Measurements from ENCODE around the gene CYTL1. TPM values are rescaled to one million over a fixed set of nuclear protein-coding genes. Genes with fewer than 3 reads are reported as not detected.
A peak's percentile ranks its signal among the peaks of the same experiment; 100 is the strongest.

CYTL1 gene
- polyA plus RNA-seq, 2 of the 4 experiments (the other 2 are of a cell fraction) = not detected

- H3K9me3 ChIP-seq = no peaks in the 10 kb centered on the region
- CTCF ChIA-PET = interaction anchor here (1.5 to 1.8 kb wide), 2 partner anchors 17 to 37 kb away, joined by 5 to 7 read pairs; no protein-coding TSS in a partner anchor
- 88% methylated on average over 5 of the region's 5 CpGs for WGBS (ENCODE audit: missing lambda C conversion rate)
- H3K4me1 ChIP-seq = peaks cover 16% of the 10 kb centered on the region
- DNase-seq (ENCODE audit: low read depth in 1 of 2, low spot score in 1 of 2) (no peak), FAIRE-seq (no peak), ATAC-seq (no peak)
- H3K4me2 ChIP-seq = no peak overlapping the region
- no peak overlapping the region for H3K4me3 ChIP-seq
- POLR2A ChIA-PET = no interaction called here
- TF ChIP-seq RAD21 (conservative IDR thresholded peaks at IDR 0.05 in 1 of 2, IDR thresholded peaks at IDR 0.05 in 1 of 2) = no peak
- no peak for TF ChIP-seq POLR2AphosphoS2 (conservative IDR thresholded peaks at IDR 0.05; ENCODE audit: low read length)
- TF ChIP-seq GATA3 (IDR thresholded peaks at IDR 0.05; ENCODE audit: borderline replicate concordance) = no peak
- TF ChIP-seq CHD4 (IDR thresholded peaks at IDR 0.05; ENCODE audit: borderline replicate concordance) = no peak
- no peak for TF ChIP-seq HDAC2 (IDR thresholded peaks at IDR 0.05)
- TF ChIP-seq EHMT2 (IDR thresholded peaks at IDR 0.05; ENCODE audit: low read depth) = no peak
- TF ChIP-seq USF2 (IDR thresholded peaks at IDR 0.05) = no peak
- TF ChIP-seq HOXB13 (CRISPR knock-in tag; IDR thresholded peaks at IDR 0.05; ENCODE audit: low read depth) = no peak
- TF ChIP-seq RCOR1 (IDR thresholded peaks at IDR 0.05; ENCODE audit: low read depth, low read length) = no peak
- TF ChIP-seq BCL3 (IDR thresholded peaks at IDR 0.05) = no peak
- no peak for TF ChIP-seq BHLHE40 (IDR thresholded peaks at IDR 0.05; ENCODE audit: low read depth, low read length)
- no peak for TF ChIP-seq FOSL2 (IDR thresholded peaks at IDR 0.05)
- TF ChIP-seq FOSL2 (CRISPR knock-in tag; IDR thresholded peaks at IDR 0.05) = no peak
- peak overlapping the region in 1 of 2 experiments; percentile 41; a peak in 1 of 6 replicates for H3K27ac ChIP-seq
Measured at GRCh38 chr4:5032813-5033212, 13.6 kb upstream of the CYTL1 start.

- TF ChIP-seq USF2 (IDR thresholded peaks at IDR 0.05) (no peak), EHMT2 (IDR thresholded peaks at IDR 0.05; ENCODE audit: low read depth) (no peak), CHD4 (IDR thresholded peaks at IDR 0.05; ENCODE audit: borderline replicate concordance) (no peak), CTCF (IDR thresholded peaks at IDR 0.05) (no peak), SMC3 (IDR thresholded peaks at IDR 0.05) (no peak), ZFP36 (IDR thresholded peaks at IDR 0.05; ENCODE audit: borderline replicate concordance, partially characterized antibody) (no peak), GATA3 (IDR thresholded peaks at IDR 0.05; ENCODE audit: borderline replicate concordance) (no peak)
- FAIRE-seq = no peak
- 0 out of 3 replicates have a peak, but pooled peaks cover under 1% of the 10 kb centered on the region for H3K4me1 ChIP-seq
- POLR2A ChIA-PET = no interaction called here
- DNase-seq (ENCODE audit: low read depth in 1 of 2, low spot score in 1 of 2) = no peak
- no peak overlapping the region for H3K4me2 ChIP-seq
- no peak overlapping the region for H3K27ac ChIP-seq
- no peaks in the 10 kb centered on the region for H3K9me3 ChIP-seq
- no peak for ATAC-seq
- WGBS (ENCODE audit: missing lambda C conversion rate) = 83% methylated on average over 3 of the region's 3 CpGs
- CTCF ChIA-PET = interaction anchor here (0.5 to 1.2 kb wide), 4 partner anchors 15 to 35 kb away, joined by 3 to 4 read pairs (median 3); no protein-coding TSS in a partner anchor
- no peak overlapping the region for H3K4me3 ChIP-seq
Measured at GRCh38 chr4:5030927-5031326, 11.7 kb upstream of the CYTL1 start.

GRCh38 chr4:5030221-5030620 is 11.0 kb upstream of the CYTL1 start:
- no peak overlapping the region for H3K4me3 ChIP-seq
- ChIA-PET CTCF (interaction anchor here (1.0 to 1.2 kb wide), 2 partner anchors 14 to 35 kb away, joined by 3 read pairs; no protein-coding TSS in a partner anchor), POLR2A (no interaction called here)
- FAIRE-seq (no peak), ATAC-seq (no peak), DNase-seq (ENCODE audit: low read depth in 1 of 2, low spot score in 1 of 2) (no peak)
- H3K4me2 ChIP-seq = no peak overlapping the region
- WGBS (ENCODE audit: missing lambda C conversion rate) = 46% methylated on average over 4 of the region's 4 CpGs
- H3K9me3 ChIP-seq = no peaks in the 10 kb centered on the region
- no peak overlapping the region for H3K27ac ChIP-seq
- no peaks in the 10 kb centered on the region for H3K4me1 ChIP-seq
- TF ChIP-seq MAX (IDR thresholded peaks at IDR 0.05) = no peak
- no peak for TF ChIP-seq ELK1 (IDR thresholded peaks at IDR 0.05; ENCODE audit: low read depth, low read length)
- no peak for TF ChIP-seq FOXS1 (CRISPR knock-in tag; IDR thresholded peaks at IDR 0.05)
- no peak for TF ChIP-seq RAD21 (conservative IDR thresholded peaks at IDR 0.05 in 1 of 2, IDR thresholded peaks at IDR 0.05 in 1 of 2)
- TF ChIP-seq PHF8 (IDR thresholded peaks at IDR 0.05; ENCODE audit: borderline replicate concordance, low read depth) = no peak
- TF ChIP-seq HMGXB4 (CRISPR knock-in tag; IDR thresholded peaks at IDR 0.05; ENCODE audit: borderline replicate concordance) = no peak
